NB4 (cell line): Measurements from ENCODE around the gene NDRG3.
"Not testable (repeated sequence)": the region's sequence is repeated elsewhere in the genome, so short reads cannot be mapped to it uniquely, and the experiment has no call there.

ENCODE experiments used
- DNase-seq: peaks from one replicate; pipeline ENCODE4 v3.0.0; 2010; ENCODE audit warnings: low read depth
- H3K4me3 ChIP-seq: one replicate; pipeline ENCODE4 v1.5.1; 2011; ENCODE audit warnings: mild to moderate bottlenecking, low read depth, low read length, moderate library complexity
- CTCF ChIP-seq: IDR thresholded peaks from one replicate; pipeline ENCODE4 v1.5.1; 2012; ENCODE audit warnings: low read depth, low read length
- MAX ChIP-seq: IDR thresholded peaks from 2 replicates; pipeline ENCODE4 v1.6.1; 2011; ENCODE audit warnings: low read depth, low read length
- MYC ChIP-seq: IDR thresholded peaks from 2 replicates; pipeline ENCODE4 v1.6.1; 2011; ENCODE audit warnings: low read depth, low read length
- POLR2A ChIP-seq: IDR thresholded peaks from 2 replicates; pipeline ENCODE4 v1.6.1; 2011; ENCODE audit warnings: mild to moderate bottlenecking; ENCODE audit not compliant: insufficient read length; ENCODE audit errors: extremely low read depth

Gene NDRG3

GRCh38 chr20:36614781-36615557, 130.9 kb downstream of the NDRG3 start:
- TF ChIP-seq MYC (no peak), CTCF (no peak), POLR2A (no peak), MAX (no peak)
- no peak overlapping the region for H3K4me3 ChIP-seq
- no peak for DNase-seq

GRCh38 chr20:36613974-36614373, 131.9 kb downstream of the NDRG3 start:
- DNase-seq, result no peak
- TF ChIP-seq POLR2A (no peak), MAX (no peak), CTCF (no peak), MYC (no peak)
- no peak overlapping the region for H3K4me3 ChIP-seq

GRCh38 chr20:36611625-36612024, 134.3 kb downstream of the NDRG3 start:
- TF ChIP-seq POLR2A (no peak), MAX (no peak), MYC (no peak), CTCF (no peak)
- H3K4me3 ChIP-seq, result no peak overlapping the region
- no peak for DNase-seq

- H3K4me3 ChIP-seq, result peak overlapping the region; percentile 93
- not testable (repeated sequence) for DNase-seq
These were observed 137.5 kb downstream of the NDRG3 start for GRCh38 chr20:36608388-36608728.

GRCh38 chr20:36607586-36608387, 138.1 kb downstream of the NDRG3 start:
- H3K4me3 ChIP-seq, result peak overlapping the region; percentile 93
- no peak for TF ChIP-seq MYC
- no peak for TF ChIP-seq POLR2A
- no peak for TF ChIP-seq CTCF
- no peak for TF ChIP-seq MAX
- DNase-seq, result no peak

- DNase-seq, result peak; percentile 90
- TF ChIP-seq MYC (peak; percentile 28; the same call in 1 of the 2 replicates), POLR2A (peak; percentile 23), CTCF (no peak)
- peak overlapping the region; percentile 93 for H3K4me3 ChIP-seq
These were observed 139.5 kb downstream of the NDRG3 start for GRCh38 chr20:36606158-36607066.
